ENCODE measurements around the gene FAIM2.

DNA sequence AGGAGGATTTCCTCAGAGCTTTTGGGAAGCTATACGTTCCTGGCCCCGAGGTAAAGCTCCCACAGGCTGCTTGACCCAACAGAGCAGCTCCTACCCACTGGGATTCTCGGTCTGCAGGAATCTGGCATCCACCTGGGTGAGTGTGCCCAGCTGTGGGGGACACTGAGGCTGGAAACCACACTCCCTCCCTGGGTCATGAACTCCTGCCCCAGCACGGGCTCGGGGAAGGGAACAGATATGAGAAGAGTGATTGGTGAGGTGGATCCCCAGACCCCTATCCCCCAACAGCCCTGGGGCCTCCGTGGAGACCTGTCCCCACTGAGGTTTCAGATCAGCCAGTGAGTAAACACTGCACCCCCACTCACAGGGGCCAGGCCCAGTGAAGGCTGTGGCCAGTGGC, 3.3 kb downstream of the FAIM2 start:
- TF ChIP-seq POLR2A (IDR thresholded peaks at IDR 0.05), result no peak
- TF ChIP-seq, protein P1, sequence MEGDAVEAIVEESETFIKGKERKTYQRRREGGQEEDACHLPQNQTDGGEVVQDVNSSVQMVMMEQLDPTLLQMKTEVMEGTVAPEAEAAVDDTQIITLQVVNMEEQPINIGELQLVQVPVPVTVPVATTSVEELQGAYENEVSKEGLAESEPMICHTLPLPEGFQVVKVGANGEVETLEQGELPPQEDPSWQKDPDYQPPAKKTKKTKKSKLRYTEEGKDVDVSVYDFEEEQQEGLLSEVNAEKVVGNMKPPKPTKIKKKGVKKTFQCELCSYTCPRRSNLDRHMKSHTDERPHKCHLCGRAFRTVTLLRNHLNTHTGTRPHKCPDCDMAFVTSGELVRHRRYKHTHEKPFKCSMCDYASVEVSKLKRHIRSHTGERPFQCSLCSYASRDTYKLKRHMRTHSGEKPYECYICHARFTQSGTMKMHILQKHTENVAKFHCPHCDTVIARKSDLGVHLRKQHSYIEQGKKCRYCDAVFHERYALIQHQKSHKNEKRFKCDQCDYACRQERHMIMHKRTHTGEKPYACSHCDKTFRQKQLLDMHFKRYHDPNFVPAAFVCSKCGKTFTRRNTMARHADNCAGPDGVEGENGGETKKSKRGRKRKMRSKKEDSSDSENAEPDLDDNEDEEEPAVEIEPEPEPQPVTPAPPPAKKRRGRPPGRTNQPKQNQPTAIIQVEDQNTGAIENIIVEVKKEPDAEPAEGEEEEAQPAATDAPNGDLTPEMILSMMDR (IDR thresholded peaks at IDR 0.05), result no peak
- no peak for TF ChIP-seq EP300 (IDR thresholded peaks at IDR 0.05)

Measured in upper lobe of left lung (tissue), 4 donors.